Measurements from ENCODE around the gene SMYD3. TPM values are rescaled to one million over a fixed set of nuclear protein-coding genes. Genes with fewer than 3 reads are reported as not detected.

The SMYD3 gene
- total and polyA plus RNA-seq, 8 donors, result 20.4 to 35.1 (median 24.3) TPM

DNA sequence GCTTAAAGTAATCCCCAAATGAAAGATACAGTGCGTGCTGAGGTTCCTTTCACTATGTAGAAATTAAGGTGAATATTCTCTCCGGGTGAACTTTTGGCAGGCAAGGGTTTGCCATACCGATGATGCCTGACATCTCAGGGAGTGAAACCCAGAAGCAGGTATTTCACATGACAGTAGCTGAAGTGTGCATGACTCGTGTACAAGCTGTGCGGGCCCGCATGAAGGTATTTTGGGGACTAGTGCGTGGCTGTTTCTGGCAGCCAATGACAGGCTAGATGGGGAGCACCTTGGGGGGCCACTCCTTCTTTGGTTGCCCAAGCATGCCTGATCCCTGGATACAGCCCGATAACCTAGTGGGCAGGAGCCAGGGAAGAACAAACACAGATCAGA is 569.0 kb downstream of the SMYD3 start:
- no peak overlapping the region for H3K4me3 ChIP-seq
- intact Hi-C loops (cut with DNase I), result no loop called here
- no peaks in the 10 kb centered on the region for H3K9me3 ChIP-seq
- no peaks in the 10 kb centered on the region for H3K36me3 ChIP-seq
- H3K27me3 ChIP-seq, result no peaks in the 10 kb centered on the region
- no peaks in the 10 kb centered on the region for H3K4me1 ChIP-seq
- H3K27ac ChIP-seq, result no peak overlapping the region
- ATAC-seq (no peak), DNase-seq (no peak)
- TF ChIP-seq, protein P1, sequence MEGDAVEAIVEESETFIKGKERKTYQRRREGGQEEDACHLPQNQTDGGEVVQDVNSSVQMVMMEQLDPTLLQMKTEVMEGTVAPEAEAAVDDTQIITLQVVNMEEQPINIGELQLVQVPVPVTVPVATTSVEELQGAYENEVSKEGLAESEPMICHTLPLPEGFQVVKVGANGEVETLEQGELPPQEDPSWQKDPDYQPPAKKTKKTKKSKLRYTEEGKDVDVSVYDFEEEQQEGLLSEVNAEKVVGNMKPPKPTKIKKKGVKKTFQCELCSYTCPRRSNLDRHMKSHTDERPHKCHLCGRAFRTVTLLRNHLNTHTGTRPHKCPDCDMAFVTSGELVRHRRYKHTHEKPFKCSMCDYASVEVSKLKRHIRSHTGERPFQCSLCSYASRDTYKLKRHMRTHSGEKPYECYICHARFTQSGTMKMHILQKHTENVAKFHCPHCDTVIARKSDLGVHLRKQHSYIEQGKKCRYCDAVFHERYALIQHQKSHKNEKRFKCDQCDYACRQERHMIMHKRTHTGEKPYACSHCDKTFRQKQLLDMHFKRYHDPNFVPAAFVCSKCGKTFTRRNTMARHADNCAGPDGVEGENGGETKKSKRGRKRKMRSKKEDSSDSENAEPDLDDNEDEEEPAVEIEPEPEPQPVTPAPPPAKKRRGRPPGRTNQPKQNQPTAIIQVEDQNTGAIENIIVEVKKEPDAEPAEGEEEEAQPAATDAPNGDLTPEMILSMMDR (IDR thresholded peaks at IDR 0.05), result no peak

GRCh38 chr1:245937316-245938045 is 569.6 kb downstream of the SMYD3 start:
- Histone ChIP-seq H3K36me3 (no peaks in the 10 kb centered on the region), H3K4me3 (no peak overlapping the region), H3K4me1 (no peaks in the 10 kb centered on the region), H3K27ac (no peak overlapping the region), H3K9me3 (no peaks in the 10 kb centered on the region), H3K27me3 (no peaks in the 10 kb centered on the region)
- TF ChIP-seq, protein P1 (IDR thresholded peaks at IDR 0.05), result no peak
- intact Hi-C loops (cut with DNase I), result no loop called here
- ATAC-seq, result no peak
- DNase-seq, result no peak

DNA sequence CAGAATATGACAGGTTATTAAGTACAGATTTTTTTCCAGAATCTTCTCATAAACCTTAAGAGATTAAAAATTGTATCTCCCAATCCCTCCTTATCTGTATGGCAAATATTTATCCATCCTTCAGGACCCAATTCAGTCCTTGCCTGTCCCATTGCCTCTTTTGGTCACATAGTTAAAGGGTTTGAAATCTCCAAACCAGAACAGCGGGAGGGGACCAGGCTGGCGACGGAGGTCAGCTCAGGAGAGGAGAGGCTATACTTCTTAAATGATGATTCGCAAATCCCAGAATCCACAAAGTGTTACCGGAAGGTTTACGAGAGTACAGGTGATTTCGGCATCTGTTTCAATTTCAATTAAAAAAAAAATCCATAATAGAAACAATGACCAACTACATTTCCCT is 572.7 kb downstream of the SMYD3 start:
- Histone ChIP-seq H3K9me3 (no peaks in the 10 kb centered on the region), H3K27ac (no peak overlapping the region), H3K4me3 (no peak overlapping the region), H3K27me3 (no peaks in the 10 kb centered on the region), H3K36me3 (no peaks in the 10 kb centered on the region), H3K4me1 (no peaks in the 10 kb centered on the region)
- DNase-seq (no peak), ATAC-seq (no peak)
- TF ChIP-seq, protein P1 (IDR thresholded peaks at IDR 0.05), result no peak
- intact Hi-C loops (cut with DNase I), result no loop called here

GRCh38 chr1:245933431-245934045 is 573.5 kb downstream of the SMYD3 start:
- H3K4me1 ChIP-seq, result no peaks in the 10 kb centered on the region
- ATAC-seq, result no peak
- no peak overlapping the region for H3K4me3 ChIP-seq
- no peaks in the 10 kb centered on the region for H3K27me3 ChIP-seq
- no peaks in the 10 kb centered on the region for H3K36me3 ChIP-seq
- H3K9me3 ChIP-seq, result no peaks in the 10 kb centered on the region
- TF ChIP-seq, protein P1 (IDR thresholded peaks at IDR 0.05), result no peak
- DNase-seq, result no peak
- intact Hi-C loops (cut with DNase I), result no loop called here
- H3K27ac ChIP-seq, result no peak overlapping the region

DNA sequence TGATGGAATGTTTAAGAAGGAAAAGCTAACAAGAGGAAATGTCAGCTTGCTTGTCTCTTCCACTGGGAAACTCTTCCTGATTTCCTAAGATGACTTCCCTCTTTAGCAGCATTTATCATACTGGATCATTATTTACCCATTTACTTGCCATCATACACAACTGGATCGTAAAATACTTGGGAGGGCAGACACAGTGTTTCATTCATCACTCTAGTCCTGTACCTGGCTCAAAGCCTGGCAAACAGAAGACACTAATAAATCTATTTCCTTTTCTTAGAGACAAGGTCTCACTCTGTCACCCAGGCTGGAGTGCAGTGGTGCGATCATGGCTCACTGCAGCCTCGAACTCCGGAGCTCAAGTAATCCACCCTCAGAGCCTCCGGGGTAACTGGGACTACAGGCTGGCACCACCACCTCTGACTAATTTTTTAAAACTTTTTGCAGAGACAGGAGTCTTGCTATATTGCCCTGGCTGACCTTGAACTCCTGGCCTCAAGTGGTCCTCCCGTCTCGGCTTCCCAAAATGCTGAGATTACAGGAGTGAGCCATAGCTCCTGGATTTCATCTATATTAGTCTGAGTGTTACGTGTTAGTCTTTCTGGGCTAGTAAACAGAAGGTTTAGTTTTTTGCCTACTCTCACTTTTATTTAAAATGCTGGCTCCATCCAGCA is 574.6 kb downstream of the SMYD3 start:
- Histone ChIP-seq H3K36me3 (no peaks in the 10 kb centered on the region), H3K27ac (no peak overlapping the region), H3K27me3 (no peaks in the 10 kb centered on the region), H3K4me1 (no peaks in the 10 kb centered on the region), H3K9me3 (no peaks in the 10 kb centered on the region), H3K4me3 (no peak overlapping the region)
- TF ChIP-seq, protein P1 (IDR thresholded peaks at IDR 0.05), result no peak
- intact Hi-C loops (cut with DNase I), result no loop called here
- ATAC-seq (no peak), DNase-seq (no peak)
